HCT116 (cell line): ENCODE results near the gene XDH. TPM values are rescaled to one million over a fixed set of nuclear protein-coding genes. Genes with fewer than 3 reads are reported as not detected.

Source experiments
- ATAC-seq: fragments of 200-7000 bp; cut with Tn5 transposase; 2 replicates; pipeline ENCODE4 v1.9.1; 2020; ENCODE audit warnings: mild to moderate bottlenecking, moderate library complexity
- BruUV-seq: library from RNA; stranded (reverse); fragments of 400-500 nt; replicated peaks from 2 replicates; lab custom pipeline; 2021; lab: Mats Ljungman, UMichigan
- CTCF ChIA-PET: fragments of 300-600 bp; sonication (Branson Sonifier 250); formaldehyde crosslinking; loops from one replicate; lab custom pipeline; 2021; ENCODE audit warnings: antibody characterized with exemption; lab: Charles Lee
- POLR2A ChIA-PET: fragments of 300-600, 350-600 bp; sonication (Branson Sonifier 250); formaldehyde crosslinking; loops from one replicate; lab custom pipeline; 2021; ENCODE audit warnings: antibody characterized with exemption; lab: Charles Lee
- RAD21 ChIA-PET, 2 experiments: fragments of 300-600 bp; sonication (Branson Sonifier 250); formaldehyde crosslinking; loops; one replicate each; lab custom pipeline; 2023; ENCODE audit warnings: low total read pairs in 2 of 2; ENCODE audit not compliant: uncharacterized antibody in 2 of 2, unreplicated experiment in 2 of 2, low non-redundant PET in 1 of 2; lab: Charles Lee
- DNase-seq: peaks from one replicate; pipeline ENCODE4 v3.0.0-alpha.2; 2010; ENCODE audit warnings: low read depth, low spot score
- H2AFZ ChIP-seq: fragments of 200-600 bp; shearing (Covaris generic), sonication (generic); 2 replicates; pipeline ENCODE4 v1.6.1; 2017; ENCODE audit warnings: low read depth, mixed run types, mixed read lengths, antibody characterized with exemption, low read length; ENCODE audit not compliant: poor library complexity, severe bottlenecking
- H3K27ac ChIP-seq: 2 replicates; pipeline ENCODE4 v1.5.1; 2012; ENCODE audit warnings: low read depth, low read length
- H3K27me3 ChIP-seq: fragments of 200-600 bp; sonication (generic); 2 replicates; pipeline ENCODE4 v1.6.1; 2016; ENCODE audit warnings: mixed run types, low read length, mixed read lengths; ENCODE audit not compliant: insufficient read depth
- H3K36me3 ChIP-seq, 2 experiments: fragments of 200-500 bp in 1 of 2; fragments of 200-600 bp in 1 of 2; sonication (Bioruptor generic) in 1 of 2; sonication (generic) in 1 of 2; 2 replicates each; pipeline versions ENCODE4 v1.5.1 to v1.6.1; 2014 to 2016; ENCODE audit warnings: low read length in 2 of 2, inconsistent platforms in 1 of 2, mixed read lengths in 1 of 2, mixed run types in 1 of 2; ENCODE audit not compliant: insufficient read depth in 2 of 2, control insufficient read depth in 1 of 2
- H3K4me1 ChIP-seq, 2 experiments: fragments of 200-600 bp in 1 of 2; sonication (generic) in 1 of 2; 2 replicates each; pipeline versions ENCODE4 v1.5.1 to v1.6.1; 2012 to 2017; ENCODE audit warnings: low read length in 2 of 2, inconsistent platforms in 1 of 2, mild to moderate bottlenecking in 1 of 2, mixed read lengths in 1 of 2, mixed run types in 1 of 2, moderate library complexity in 1 of 2; ENCODE audit not compliant: insufficient read depth in 2 of 2, control insufficient read depth in 1 of 2
- H3K4me2 ChIP-seq: fragments of 200-600 bp; sonication (generic); 2 replicates; pipeline ENCODE4 v1.6.1; 2017; ENCODE audit warnings: mixed run types, low read length, mixed read lengths
- H3K4me3 ChIP-seq, 2 experiments: fragments of 200-600 bp in 1 of 2; sonication (generic) in 1 of 2; replicated peaks in 1 of 2; 2 replicates each; pipeline ENCODE4 v1.5.1; 2011 to 2016; ENCODE audit warnings: low read length in 2 of 2, control low read depth in 1 of 2, low read depth in 1 of 2, mild to moderate bottlenecking in 1 of 2, mixed read lengths in 1 of 2, mixed run types in 1 of 2
- H3K79me2 ChIP-seq: fragments of 200-600 bp; sonication (generic); 2 replicates; pipeline ENCODE4 v1.6.1; 2017; ENCODE audit warnings: mild to moderate bottlenecking, mixed run types, low read length, moderate library complexity, mixed read lengths; ENCODE audit not compliant: insufficient read depth
- H3K9ac ChIP-seq: fragments of 200-600 bp; sonication (generic); 2 replicates; pipeline ENCODE4 v1.6.1; 2016; ENCODE audit warnings: low read length, mixed read lengths
- H3K9me2 ChIP-seq: fragments of 200-600 bp; sonication (generic), shearing (Covaris generic); 2 replicates; pipeline ENCODE4 v1.6.1; 2017; ENCODE audit warnings: mixed run types, mild to moderate bottlenecking, moderate library complexity; ENCODE audit not compliant: insufficient read depth
- H3K9me3 ChIP-seq, 2 experiments: fragments of 200-500 bp in 1 of 2; fragments of 200-600 bp in 1 of 2; sonication (Bioruptor generic) in 1 of 2; sonication (generic) in 1 of 2; 2 replicates each; pipeline ENCODE4 v1.6.1; 2014 to 2017; ENCODE audit warnings: low read length in 2 of 2, mixed read lengths in 2 of 2, inconsistent platforms in 1 of 2, low read depth in 1 of 2, mild to moderate bottlenecking in 1 of 2, mixed run types in 1 of 2, moderate library complexity in 1 of 2; ENCODE audit not compliant: control insufficient read depth in 1 of 2, insufficient read depth in 1 of 2
- H4K20me1 ChIP-seq: fragments of 200-600 bp; sonication (generic), shearing (Covaris generic); 2 replicates; pipeline ENCODE4 v1.6.1; 2017; ENCODE audit warnings: mixed run types, mild to moderate bottlenecking, moderate library complexity; ENCODE audit not compliant: insufficient read depth
- ATF3 ChIP-seq: IDR thresholded peaks from 2 replicates; pipeline ENCODE4 v1.6.1; 2012
- CTCF ChIP-seq, 3 experiments: fragments of 200-600 bp in 1 of 3; sonication (generic) in 1 of 3; IDR thresholded peaks in 2 of 3; conservative IDR thresholded peaks in 1 of 3; 2 replicates each; pipeline ENCODE4 v1.5.1; 2012 to 2017; ENCODE audit warnings: low read depth in 2 of 3, low read length in 2 of 3, antibody characterized with exemption in 1 of 3, borderline replicate concordance in 1 of 3, control low read depth in 1 of 3, mild to moderate bottlenecking in 1 of 3, mixed read lengths in 1 of 3, mixed run types in 1 of 3, moderate library complexity in 1 of 3; ENCODE audit not compliant: insufficient read depth in 1 of 3
- EGR1 ChIP-seq: IDR thresholded peaks from 2 replicates; pipeline ENCODE4 v1.6.1; 2012; ENCODE audit warnings: low read depth
- ELF1 ChIP-seq: IDR thresholded peaks from 2 replicates; pipeline ENCODE4 v1.6.1; 2012; ENCODE audit warnings: low read depth, borderline replicate concordance
- EZH2 ChIP-seq: fragments of 200-600 bp; sonication (generic); IDR thresholded peaks from 2 replicates; pipeline ENCODE4 v1.6.1; 2017; ENCODE audit warnings: antibody characterized with exemption, mixed run types
- FOSL1 ChIP-seq: IDR thresholded peaks from 2 replicates; pipeline ENCODE4 v1.6.1; 2012; ENCODE audit warnings: low read depth
- REST ChIP-seq: IDR thresholded peaks from 2 replicates; pipeline ENCODE4 v1.6.1; 2012; ENCODE audit warnings: low read depth
- SIN3A ChIP-seq: IDR thresholded peaks from 2 replicates; pipeline ENCODE4 v1.6.1; 2012; ENCODE audit warnings: low read depth
- SP1 ChIP-seq: IDR thresholded peaks from 2 replicates; pipeline ENCODE4 v1.6.1; 2012; ENCODE audit warnings: low read depth
- SRF ChIP-seq: IDR thresholded peaks from 2 replicates; pipeline ENCODE4 v1.6.1; 2012; ENCODE audit warnings: low read depth
- TCF7L2 ChIP-seq: IDR thresholded peaks from 2 replicates; pipeline ENCODE4 v1.7.0; 2011; ENCODE audit warnings: borderline replicate concordance, inconsistent platforms; ENCODE audit not compliant: insufficient read depth, insufficient read length; ENCODE audit errors: extremely low read depth
- ZBTB33 ChIP-seq: IDR thresholded peaks from 2 replicates; pipeline ENCODE4 v1.6.1; 2011; ENCODE audit warnings: mild to moderate bottlenecking, low read length, moderate library complexity; ENCODE audit not compliant: insufficient replicate concordance; ENCODE audit errors: extremely low read depth
- ZFX ChIP-seq: fragments of 450-650 bp; IDR thresholded peaks from 2 replicates; pipeline ENCODE4 v1.6.1; 2017
- intact Hi-C: fragments of 100-400 bp; cut with micrococcal nuclease; formaldehyde crosslinking; loops from 2 replicates; pipeline ENCODE4 v1.10.0; 2022
- total RNA-seq: library from RNA; stranded (reverse); gene quantifications from one replicate; pipeline ENCODE4 v1.2.1, GENCODE V29; 2021; ENCODE audit not compliant: unreplicated experiment

The XDH gene
- total RNA-seq, 1 experiment from 2014 or later: 0.15 TPM

- Histone ChIP-seq H3K4me2 (no peak overlapping the region), H4K20me1 (no peaks in the 10 kb centered on the region), H3K9ac (no peak overlapping the region), H3K4me1 (no peaks in the 10 kb centered on the region), H3K9me2 (no peaks in the 10 kb centered on the region), H3K9me3 (no peaks in the 10 kb centered on the region), H2AFZ (no peak overlapping the region), H3K36me3 (no peaks in the 10 kb centered on the region), H3K27ac (no peak overlapping the region), H3K27me3 (peaks cover 10% of the 10 kb centered on the region; the same call in 1 of the 2 replicates), H3K4me3 (no peak overlapping the region), H3K79me2 (no peaks in the 10 kb centered on the region)
- RAD21 ChIA-PET: no interaction called here
- intact Hi-C loops: no loop called here
- CTCF ChIA-PET: no interaction called here
- BruUV-seq: no TSS peak
- POLR2A ChIA-PET: no interaction called here
- no peak for ATAC-seq
- DNase-seq: no peak
- TF ChIP-seq ELF1 (no peak), REST (no peak), ZFX (no peak), SP1 (no peak), SRF (no peak)
Measured at GRCh38 chr2:31347750-31348149, 66.8 kb downstream of the XDH start.

GRCh38 chr2:31347319-31347718, 67.2 kb downstream of the XDH start:
- H3K4me2 ChIP-seq: no peak overlapping the region
- no peak overlapping the region for H3K27ac ChIP-seq
- H3K36me3 ChIP-seq: no peaks in the 10 kb centered on the region
- ChIA-PET CTCF (no interaction called here), RAD21 (no interaction called here), POLR2A (no interaction called here)
- H3K9me3 ChIP-seq: no peaks in the 10 kb centered on the region
- peaks cover 10% of the 10 kb centered on the region; the same call in 1 of the 2 replicates for H3K27me3 ChIP-seq
- H4K20me1 ChIP-seq: no peaks in the 10 kb centered on the region
- BruUV-seq: no TSS peak
- no peak for ATAC-seq
- H3K4me3 ChIP-seq: no peak overlapping the region
- no peak overlapping the region for H3K9ac ChIP-seq
- no peaks in the 10 kb centered on the region for H3K9me2 ChIP-seq
- DNase-seq: no peak
- no peak overlapping the region for H2AFZ ChIP-seq
- H3K4me1 ChIP-seq: no peaks in the 10 kb centered on the region
- H3K79me2 ChIP-seq: no peaks in the 10 kb centered on the region
- intact Hi-C loops: no loop called here
- no peak for TF ChIP-seq CTCF (IDR thresholded peaks at IDR 0.05 in 2 of 3, conservative IDR thresholded peaks at IDR 0.05 in 1 of 3; ENCODE audit: borderline replicate concordance in 1 of 3, insufficient read depth in 1 of 3, low read depth in 2 of 3, low read length in 2 of 3)
- no peak for TF ChIP-seq EZH2
- no peak for TF ChIP-seq ATF3
- no peak for TF ChIP-seq FOSL1
- TF ChIP-seq SIN3A: no peak
- no peak for TF ChIP-seq EGR1
- TF ChIP-seq ZBTB33: no peak
- TF ChIP-seq ELF1: no peak
- no peak for TF ChIP-seq ZFX
- no peak for TF ChIP-seq TCF7L2
